Gastroesophageal sphincter (tissue), 3 donors: Measurements from ENCODE around the gene RIMBP2.

Experiments
- CTCF ChIP-seq, 4 experiments: fragments of 200-600 bp in 2 of 4; fragments of 450-650 bp in 2 of 4; sonication (generic) in 1 of 4; IDR thresholded peaks; one replicate each; pipeline ENCODE4 v1.5.1; 2017 to 2019; ENCODE audit warnings: antibody characterized with exemption in 4 of 4, mild to moderate bottlenecking in 2 of 4, moderate library complexity in 2 of 4
- POLR2A ChIP-seq, 2 donors: fragments of 450-650 bp; IDR thresholded peaks; one replicate each; pipeline ENCODE4 v1.6.1; 2017; ENCODE audit warnings: antibody characterized with exemption in 2 of 2, mild to moderate bottlenecking in 2 of 2, moderate library complexity in 1 of 2
- POLR2AphosphoS5 ChIP-seq: sonication (generic); formaldehyde crosslinking; IDR thresholded peaks from one replicate; pipeline ENCODE4 v1.6.1; 2017; ENCODE audit warnings: antibody characterized with exemption

GRCh38 chr12:130619385-130620001 lies 96.6 kb downstream of the RIMBP2 start:
- TF ChIP-seq POLR2AphosphoS5 (no peak), CTCF (IDR thresholded peaks at IDR 0.05) (no peak), POLR2A (IDR thresholded peaks at IDR 0.05) (no peak)
